Vagina (tissue), 2 donors: ENCODE data around the gene OXSR1. TPM values are rescaled to one million over a fixed set of nuclear protein-coding genes. Genes with fewer than 3 reads are reported as not detected.

Experiments
- DNase-seq, 2 donors: peaks; one replicate each; pipeline ENCODE4 v3.0.0-alpha.2; 2017; ENCODE audit errors: extremely low spot score in 2 of 2
- H3K27ac ChIP-seq: fragments of 200-600 bp; sonication (generic); one replicate; pipeline ENCODE4 v1.5.1; 2019
- H3K27me3 ChIP-seq: fragments of 200-600 bp; sonication (generic); one replicate; pipeline ENCODE4 v1.5.1; 2019
- H3K36me3 ChIP-seq, 2 donors: fragments of 200-600 bp; sonication (generic); one replicate each; pipeline ENCODE4 v1.5.1; 2017 to 2019
- H3K4me1 ChIP-seq: fragments of 200-600 bp; sonication (generic); one replicate; pipeline ENCODE4 v1.5.1; 2019
- H3K4me3 ChIP-seq, 2 donors: fragments of 200-600 bp; sonication (generic); 1 replicate in 1 of 2; 2 replicates in 1 of 2; pipeline ENCODE4 v1.5.1; 2016 to 2019
- H3K9me3 ChIP-seq: fragments of 200-600 bp; sonication (generic); one replicate; pipeline ENCODE4 v1.5.1; 2019
- POLR2A ChIP-seq, 2 donors: fragments of 450-650 bp; IDR thresholded peaks; one replicate each; pipeline ENCODE4 v1.6.1; 2017; ENCODE audit warnings: antibody characterized with exemption in 2 of 2, mild to moderate bottlenecking in 2 of 2, moderate library complexity in 2 of 2
- POLR2AphosphoS5 ChIP-seq, 2 donors: sonication (generic); formaldehyde crosslinking; IDR thresholded peaks; one replicate each; pipeline ENCODE4 v1.9.0; 2017; ENCODE audit warnings: antibody characterized with exemption in 2 of 2, mild to moderate bottlenecking in 2 of 2, low read depth in 1 of 2; ENCODE audit not compliant: insufficient read depth in 1 of 2
- intact Hi-C: fragments of 100-400 bp; cut with DNase I; formaldehyde crosslinking; loops from one replicate; pipeline ENCODE4 v1.15.1; 2023
- total RNA-seq: library from RNA; depleted of rRNA; stranded (reverse); fragments of >200 nt; gene quantifications from one replicate; pipeline ENCODE4 v1.2.3, GENCODE V29; 2016
- TF ChIP-seq, protein P1 (sequence below), 3 experiments: fragments of 450-650 bp in 2 of 3; fragments of 200-600 bp in 1 of 3; sonication (generic) in 1 of 3; IDR thresholded peaks; one replicate each; pipeline ENCODE4 v1.5.1; 2017 to 2019; ENCODE audit warnings: antibody characterized with exemption in 3 of 3, mild to moderate bottlenecking in 2 of 3, moderate library complexity in 2 of 3

Gene OXSR1
- total RNA-seq, 1 donor from 2014 or later, result 22.8 TPM

DNA sequence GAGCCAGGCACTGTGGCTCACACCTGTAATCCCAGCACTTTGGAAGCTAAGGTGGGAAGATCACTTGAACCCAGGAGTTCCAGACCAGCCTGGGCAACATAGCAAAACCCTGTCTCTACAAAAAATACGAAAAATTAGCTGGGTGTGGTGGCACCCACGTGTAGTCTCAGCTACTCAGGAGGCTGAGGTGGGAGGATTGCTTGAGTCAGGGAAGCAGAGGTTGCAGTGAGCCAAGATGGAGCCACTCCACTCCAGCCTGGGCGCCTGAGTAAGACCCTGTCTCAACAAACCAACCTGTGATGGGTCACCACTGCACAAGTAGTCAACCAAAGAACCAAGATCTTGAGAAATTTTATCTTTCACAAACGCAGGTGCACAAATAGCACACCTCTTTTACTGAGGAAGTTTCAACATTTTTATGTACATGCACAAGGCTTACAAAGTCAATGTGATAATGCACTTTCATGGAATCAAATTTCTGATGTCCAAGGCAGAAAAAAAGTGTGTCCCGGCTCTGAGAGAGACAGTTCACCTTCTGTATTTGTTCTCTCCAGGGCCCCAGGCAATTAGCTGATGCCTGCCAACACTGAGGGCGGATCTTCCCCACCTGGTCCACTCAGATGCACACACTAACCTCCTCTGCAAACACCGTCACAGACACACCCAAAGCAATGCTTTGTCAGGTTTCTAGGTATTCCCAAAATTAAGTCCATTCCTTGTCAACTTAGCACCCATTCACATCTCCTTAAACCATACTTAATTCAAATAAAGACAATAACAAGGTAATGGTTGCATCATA lies 40.8 kb upstream of the OXSR1 start:
- no peaks in the 10 kb centered on the region for H3K9me3 ChIP-seq
- intact Hi-C loops, result no loop called here
- no peak overlapping the region for H3K27ac ChIP-seq
- peaks cover 0 to 88% of the 10 kb centered on the region in 2 donors for H3K36me3 ChIP-seq
- no peak overlapping the region for H3K4me3 ChIP-seq
- no peak for TF ChIP-seq POLR2A (IDR thresholded peaks at IDR 0.05)
- TF ChIP-seq, protein P1, sequence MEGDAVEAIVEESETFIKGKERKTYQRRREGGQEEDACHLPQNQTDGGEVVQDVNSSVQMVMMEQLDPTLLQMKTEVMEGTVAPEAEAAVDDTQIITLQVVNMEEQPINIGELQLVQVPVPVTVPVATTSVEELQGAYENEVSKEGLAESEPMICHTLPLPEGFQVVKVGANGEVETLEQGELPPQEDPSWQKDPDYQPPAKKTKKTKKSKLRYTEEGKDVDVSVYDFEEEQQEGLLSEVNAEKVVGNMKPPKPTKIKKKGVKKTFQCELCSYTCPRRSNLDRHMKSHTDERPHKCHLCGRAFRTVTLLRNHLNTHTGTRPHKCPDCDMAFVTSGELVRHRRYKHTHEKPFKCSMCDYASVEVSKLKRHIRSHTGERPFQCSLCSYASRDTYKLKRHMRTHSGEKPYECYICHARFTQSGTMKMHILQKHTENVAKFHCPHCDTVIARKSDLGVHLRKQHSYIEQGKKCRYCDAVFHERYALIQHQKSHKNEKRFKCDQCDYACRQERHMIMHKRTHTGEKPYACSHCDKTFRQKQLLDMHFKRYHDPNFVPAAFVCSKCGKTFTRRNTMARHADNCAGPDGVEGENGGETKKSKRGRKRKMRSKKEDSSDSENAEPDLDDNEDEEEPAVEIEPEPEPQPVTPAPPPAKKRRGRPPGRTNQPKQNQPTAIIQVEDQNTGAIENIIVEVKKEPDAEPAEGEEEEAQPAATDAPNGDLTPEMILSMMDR (IDR thresholded peaks at IDR 0.05), result no peak
- TF ChIP-seq POLR2AphosphoS5 (IDR thresholded peaks at IDR 0.05; ENCODE audit: insufficient read depth in 1 of 2, low read depth in 1 of 2), result no peak
- DNase-seq, result peak; percentile 32 to 34
- no peaks in the 10 kb centered on the region for H3K27me3 ChIP-seq
- H3K4me1 ChIP-seq, result no peaks in the 10 kb centered on the region

DNA sequence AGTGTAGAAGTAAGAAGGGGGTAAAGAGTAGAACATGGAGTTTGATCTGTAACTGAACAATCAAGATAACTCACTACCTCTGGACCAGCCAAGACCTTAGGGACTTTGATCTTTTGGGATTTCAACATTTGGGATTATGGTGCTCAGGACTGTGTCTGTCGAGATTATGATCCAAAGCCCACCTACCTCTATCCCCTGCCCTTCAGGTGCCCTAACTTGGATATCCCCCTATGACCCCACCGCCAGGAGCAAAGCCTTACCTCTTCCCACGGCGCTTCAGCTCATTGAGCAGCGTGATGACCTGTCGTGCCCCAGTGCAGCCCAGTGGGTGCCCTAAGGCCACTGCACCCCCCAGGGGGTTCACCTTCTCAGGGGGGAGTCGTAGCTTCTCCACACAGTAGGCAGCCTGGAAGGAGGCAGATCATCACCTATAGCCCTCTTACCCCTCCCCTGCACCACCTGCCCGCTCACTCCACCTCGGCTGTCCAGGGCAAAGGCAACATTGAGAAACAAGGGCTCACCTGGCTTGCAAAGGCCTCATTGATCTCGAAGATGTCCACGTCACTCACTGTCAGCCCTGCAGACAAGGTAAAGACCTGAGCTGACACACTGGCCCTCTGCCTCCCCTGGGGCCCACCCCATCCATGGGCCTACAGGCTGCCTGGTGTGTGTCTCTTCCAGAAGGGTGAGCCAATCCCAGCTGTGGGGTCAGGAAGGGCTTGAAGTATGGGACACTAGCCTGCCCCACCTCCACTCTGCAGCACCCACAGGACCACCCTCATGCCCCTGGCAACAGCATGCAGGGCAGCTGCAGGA lies 39.8 kb upstream of the OXSR1 start:
- Histone ChIP-seq H3K27me3 (no peaks in the 10 kb centered on the region), H3K4me1 (no peaks in the 10 kb centered on the region), H3K4me3 (no peak overlapping the region), H3K36me3 (peaks cover 0 to 97% of the 10 kb centered on the region in 2 donors), H3K9me3 (no peaks in the 10 kb centered on the region), H3K27ac (no peak overlapping the region)
- TF ChIP-seq POLR2A (IDR thresholded peaks at IDR 0.05) (no peak), POLR2AphosphoS5 (IDR thresholded peaks at IDR 0.05; ENCODE audit: insufficient read depth in 1 of 2, low read depth in 1 of 2) (no peak)
- TF ChIP-seq, protein P1 (IDR thresholded peaks at IDR 0.05), result no peak
- DNase-seq, result peak in 1 of 2 donors; percentile 74
- intact Hi-C loops, result no loop called here

DNA sequence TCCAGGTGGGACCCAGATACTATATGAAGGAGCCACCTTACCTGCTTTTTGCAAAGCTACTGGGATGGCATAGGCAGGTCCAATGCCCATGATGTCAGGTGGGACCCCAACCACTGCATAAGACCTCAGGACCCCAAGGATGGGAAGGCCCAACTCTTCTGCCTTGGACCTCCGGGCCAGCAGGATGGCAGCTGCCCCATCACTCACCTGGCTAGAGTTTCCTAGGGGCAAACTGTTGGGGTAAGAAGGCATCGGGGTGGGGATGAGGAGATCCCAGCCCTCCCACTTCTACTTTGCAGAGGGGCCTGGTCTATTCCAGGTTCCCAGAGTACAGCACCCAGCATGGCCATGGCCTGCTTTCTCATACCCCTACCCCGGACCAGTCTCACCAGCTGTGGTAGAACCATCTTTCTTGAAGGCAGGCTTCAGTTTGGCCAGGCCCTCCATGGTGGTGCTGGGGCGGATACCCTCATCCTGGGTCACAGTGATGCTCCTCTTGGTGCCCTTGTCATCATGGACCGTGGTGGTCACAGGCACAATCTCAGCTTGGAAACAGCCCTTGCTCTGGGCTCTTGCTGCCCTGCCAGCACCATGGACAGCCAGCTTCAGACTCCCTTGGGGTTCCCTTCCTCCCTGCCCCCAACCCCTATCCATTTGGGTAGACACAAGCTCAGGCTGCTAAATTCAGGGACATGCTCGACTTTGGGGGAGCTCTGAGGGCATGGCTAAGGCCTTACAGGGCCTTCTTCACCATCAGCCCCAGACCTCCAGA lies 39.0 kb upstream of the OXSR1 start:
- peak in 1 of 2 donors; percentile 83 for DNase-seq

DNA sequence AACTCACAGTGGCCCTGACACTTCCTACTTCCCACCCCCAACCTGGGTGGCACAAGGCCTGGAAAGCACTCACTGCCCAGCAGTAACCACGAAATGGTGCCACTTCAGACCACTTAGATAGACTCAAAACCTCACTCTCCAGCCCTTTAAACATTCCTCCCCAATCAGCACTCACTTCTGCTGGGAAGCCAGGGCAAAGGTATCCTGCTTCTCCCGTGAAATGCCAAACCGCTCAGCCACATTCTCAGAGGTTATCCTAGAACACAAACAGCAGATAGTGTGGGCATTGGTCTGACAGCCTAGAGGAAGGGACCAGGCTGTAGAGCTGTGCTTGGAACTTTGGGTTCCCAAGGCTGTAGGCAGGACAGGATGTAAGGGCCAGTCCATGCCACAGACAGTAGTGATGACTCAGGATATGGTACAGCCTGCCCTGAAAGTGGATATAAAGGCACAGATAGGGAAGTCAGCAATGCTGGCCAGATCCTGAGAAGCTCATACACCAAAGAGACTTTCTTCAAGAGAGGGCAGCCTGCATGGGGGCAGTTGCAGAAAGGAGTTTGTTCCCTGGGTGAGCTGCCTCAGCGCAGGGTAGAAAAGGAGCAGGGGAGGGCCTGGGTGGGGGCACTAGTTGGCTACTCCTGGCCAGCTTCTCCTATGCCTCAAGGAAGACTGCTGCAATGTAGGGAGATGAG lies 37.6 kb upstream of the OXSR1 start:
- H3K27me3 ChIP-seq, result no peaks in the 10 kb centered on the region
- intact Hi-C loops, result no loop called here
- H3K9me3 ChIP-seq, result no peaks in the 10 kb centered on the region
- no peaks in the 10 kb centered on the region for H3K4me1 ChIP-seq
- no peak overlapping the region for H3K27ac ChIP-seq
- TF ChIP-seq, protein P1 (IDR thresholded peaks at IDR 0.05), result no peak
- TF ChIP-seq POLR2AphosphoS5 (IDR thresholded peaks at IDR 0.05; ENCODE audit: insufficient read depth in 1 of 2, low read depth in 1 of 2) (no peak), POLR2A (IDR thresholded peaks at IDR 0.05) (no peak)
- no peak overlapping the region for H3K4me3 ChIP-seq
- peaks cover 0 to 94% of the 10 kb centered on the region in 2 donors for H3K36me3 ChIP-seq
- peak in 1 of 2 donors; percentile 29 for DNase-seq

More for the DNA sequence above, 39.0 kb upstream of the OXSR1 start:
- TF ChIP-seq POLR2AphosphoS5 (IDR thresholded peaks at IDR 0.05; ENCODE audit: insufficient read depth in 1 of 2, low read depth in 1 of 2) (no peak), POLR2A (IDR thresholded peaks at IDR 0.05) (no peak)
- TF ChIP-seq, protein P1 (IDR thresholded peaks at IDR 0.05), result no peak
- Histone ChIP-seq H3K36me3 (peaks cover 0 to 96% of the 10 kb centered on the region in 2 donors), H3K27ac (no peak overlapping the region), H3K4me1 (no peaks in the 10 kb centered on the region), H3K27me3 (no peaks in the 10 kb centered on the region), H3K9me3 (no peaks in the 10 kb centered on the region), H3K4me3 (no peak overlapping the region)
- intact Hi-C loops, result no loop called here
